HG02973 (cell line): ENCODE results near the gene PACRG.

Experiments
- ATAC-seq: cut with Tn5 transposase; IDR thresholded peaks from one replicate; pipeline ENCODE4 v1.9.1; 2021; ENCODE audit warnings: moderate library complexity; ENCODE audit not compliant: unreplicated experiment

PACRG gene

DNA sequence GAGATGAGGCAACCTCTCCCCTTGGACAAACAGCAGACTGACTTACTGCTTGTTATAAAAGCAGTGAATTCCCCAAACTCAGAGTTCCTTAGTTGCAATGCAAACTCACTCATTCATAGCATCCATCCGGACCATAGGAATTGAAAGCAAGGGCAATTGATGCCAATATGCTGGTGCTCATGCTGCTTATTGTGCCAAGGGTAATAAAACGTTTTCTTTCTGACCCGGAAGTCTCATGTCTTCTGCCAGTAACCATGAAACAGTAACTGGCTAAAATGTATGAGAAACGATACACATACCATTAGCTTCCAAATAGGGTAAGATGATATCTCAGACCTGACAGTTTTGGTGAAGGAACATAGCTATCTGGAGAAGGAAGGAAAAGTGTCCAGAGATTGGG, 18.3 kb upstream of the PACRG start:
- ATAC-seq, result no peak

DNA sequence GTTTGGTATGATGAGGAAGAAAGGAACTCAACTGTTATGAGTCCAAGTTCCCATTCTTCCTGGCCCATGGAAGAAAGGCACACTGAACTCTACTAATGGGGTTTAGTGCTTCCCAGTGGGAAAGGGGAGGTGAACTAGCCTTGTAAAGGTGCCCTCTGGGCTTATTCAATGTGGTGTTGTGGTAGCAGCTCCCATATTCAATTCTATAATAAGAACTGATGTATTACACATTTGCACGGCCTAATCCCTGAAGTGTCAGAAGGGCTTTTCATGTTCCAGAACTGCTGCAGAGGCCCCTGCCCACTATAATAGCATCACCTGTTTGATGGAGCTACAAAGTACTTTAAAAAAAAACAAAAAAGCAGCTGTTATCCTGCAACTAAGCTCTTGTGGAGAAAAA, 17.4 kb upstream of the PACRG start:
- ATAC-seq, result no peak

- ATAC-seq, result no peak
Observed at GRCh38 chr6:162710936-162711335, 16.8 kb upstream of the PACRG start.

GRCh38 chr6:162711376-162711775, 16.4 kb upstream of the PACRG start:
- ATAC-seq, result no peak

- no peak for ATAC-seq
Observed at GRCh38 chr6:162712694-162713093, 15.1 kb upstream of the PACRG start.

DNA sequence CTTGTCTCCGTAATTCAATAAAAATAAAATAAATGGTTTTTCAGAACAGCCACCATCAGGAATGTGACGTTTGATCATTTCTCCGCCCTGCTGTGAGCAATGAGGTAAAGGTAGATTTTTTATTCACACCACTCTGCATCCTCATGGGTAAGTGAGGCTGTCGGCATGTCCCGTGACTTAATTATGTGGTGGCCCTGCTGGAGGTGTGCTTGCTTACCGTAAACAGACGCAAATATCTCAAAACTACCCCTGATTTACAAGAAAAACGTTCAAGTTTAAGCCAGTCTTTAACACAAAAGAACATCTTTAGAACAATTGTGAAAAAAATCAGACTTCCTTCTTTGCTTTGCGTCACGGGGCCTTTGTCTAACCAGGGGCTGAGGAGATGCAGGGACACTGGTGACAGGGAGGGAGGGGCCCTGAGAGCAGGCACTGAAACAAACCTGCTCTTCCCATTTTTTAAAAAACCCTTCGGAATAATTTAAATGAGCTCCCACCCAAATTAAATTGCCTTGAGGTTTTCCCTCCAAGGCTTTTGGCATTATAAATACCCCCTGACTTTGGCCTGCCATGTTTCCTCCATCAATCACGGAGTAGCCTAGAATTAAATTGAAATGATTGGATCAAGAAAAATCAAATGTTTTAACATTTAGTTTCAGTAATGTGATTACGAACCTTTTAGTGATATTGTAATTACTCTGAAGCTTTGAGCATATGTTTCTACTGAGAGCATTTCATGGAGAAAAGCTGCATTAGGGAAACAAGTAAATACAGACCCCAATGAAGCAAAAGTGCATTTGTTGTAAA, 13.6 kb upstream of the PACRG start:
- no peak for ATAC-seq

DNA sequence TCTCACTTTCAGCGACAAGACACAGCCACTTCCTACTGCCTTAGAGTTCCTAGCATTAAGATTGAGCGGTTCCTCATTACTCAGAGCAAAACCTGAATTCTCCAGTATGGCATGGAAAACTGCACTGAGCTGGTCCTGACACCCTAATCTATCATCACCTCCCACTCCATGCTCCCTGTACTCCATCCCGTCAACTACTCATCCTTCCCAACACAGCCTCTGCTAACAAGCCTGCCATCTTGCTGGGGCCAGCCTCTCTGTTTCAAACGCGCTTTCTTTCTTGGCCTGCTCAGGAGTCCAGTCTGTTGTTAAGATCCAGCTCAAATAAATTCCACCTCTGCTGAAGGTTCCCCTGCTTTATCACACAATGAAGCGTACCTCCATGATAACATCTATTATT, 12.2 kb upstream of the PACRG start:
- ATAC-seq, result no peak

- no peak for ATAC-seq
Observed at GRCh38 chr6:162719528-162719927, 8.2 kb upstream of the PACRG start.

DNA sequence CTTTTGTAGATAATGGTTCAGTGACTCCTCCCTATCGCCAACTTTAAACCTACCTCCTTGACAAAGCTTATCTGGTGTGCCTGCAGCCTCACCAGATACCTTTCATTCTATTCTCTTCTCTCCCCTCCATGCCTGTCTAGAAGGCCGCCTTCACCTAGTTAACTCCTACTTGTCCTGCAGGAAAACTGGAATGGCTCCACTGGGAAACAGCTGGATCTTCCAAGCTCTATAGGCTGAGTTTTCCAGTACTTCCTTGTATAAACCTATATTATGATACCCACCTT, 6.4 kb upstream of the PACRG start:
- no peak for ATAC-seq

DNA sequence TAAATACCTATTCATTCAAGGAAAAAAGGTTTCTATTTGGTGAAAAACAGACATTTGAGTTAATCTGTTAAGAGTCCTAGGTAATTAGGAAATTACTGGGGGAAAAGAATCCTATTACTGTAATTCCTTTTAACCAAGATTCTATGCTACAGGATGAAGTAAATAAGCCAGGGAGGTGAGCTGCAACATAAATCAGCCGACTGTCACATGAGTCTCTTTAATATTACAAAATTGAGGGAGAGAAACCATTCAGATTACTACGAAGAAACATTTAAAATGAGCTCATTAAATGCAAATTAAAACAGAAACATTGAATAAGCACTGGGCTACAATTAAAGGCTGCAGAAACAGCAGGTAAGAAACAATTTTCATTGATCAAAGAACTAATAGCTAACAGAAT, 5.5 kb upstream of the PACRG start:
- ATAC-seq, result no peak

DNA sequence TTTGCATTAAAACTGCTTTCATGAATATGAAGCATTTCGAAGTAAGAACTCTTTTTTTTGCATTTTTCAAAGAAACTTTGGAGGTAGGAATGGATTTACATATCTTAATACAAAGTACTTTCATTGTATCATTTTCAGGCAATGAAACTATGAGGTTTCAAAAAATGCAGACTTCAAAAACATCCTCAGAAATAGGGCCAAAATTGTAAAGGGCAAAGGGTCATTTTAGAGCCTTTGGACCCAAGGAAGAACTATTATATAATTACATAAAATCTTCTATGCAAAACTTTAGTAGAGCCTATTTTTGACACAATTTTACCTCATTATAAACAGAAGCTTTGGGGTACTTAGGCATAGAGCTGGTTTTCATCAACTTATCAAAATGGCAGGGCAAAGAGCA, 5.1 kb upstream of the PACRG start:
- ATAC-seq, result no peak

DNA sequence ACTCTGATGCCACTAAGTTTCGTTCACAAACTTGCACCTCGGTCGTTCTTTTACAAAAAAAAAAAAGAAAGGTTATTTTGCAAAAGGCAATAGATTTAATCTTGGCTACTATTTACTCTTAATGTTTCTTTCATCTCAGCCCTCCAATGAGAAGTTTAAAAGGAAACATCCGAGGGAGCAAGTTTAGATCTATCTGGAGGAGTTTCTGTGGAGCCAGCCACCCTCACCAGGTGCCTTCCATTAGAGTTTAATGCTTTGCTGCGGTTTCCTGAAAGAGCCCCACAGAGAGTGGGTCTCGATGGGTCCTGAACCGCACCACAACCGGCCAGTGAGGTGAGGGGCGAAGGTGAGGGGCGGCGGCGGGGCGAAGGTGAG, 840 bp upstream of the PACRG start:
- no peak for ATAC-seq

- no peak for ATAC-seq
Observed at GRCh38 chr6:162728197-162728596, 423 bp downstream of the PACRG start.

GRCh38 chr6:162728706-162729105, 932 bp downstream of the PACRG start:
- no peak for ATAC-seq

DNA sequence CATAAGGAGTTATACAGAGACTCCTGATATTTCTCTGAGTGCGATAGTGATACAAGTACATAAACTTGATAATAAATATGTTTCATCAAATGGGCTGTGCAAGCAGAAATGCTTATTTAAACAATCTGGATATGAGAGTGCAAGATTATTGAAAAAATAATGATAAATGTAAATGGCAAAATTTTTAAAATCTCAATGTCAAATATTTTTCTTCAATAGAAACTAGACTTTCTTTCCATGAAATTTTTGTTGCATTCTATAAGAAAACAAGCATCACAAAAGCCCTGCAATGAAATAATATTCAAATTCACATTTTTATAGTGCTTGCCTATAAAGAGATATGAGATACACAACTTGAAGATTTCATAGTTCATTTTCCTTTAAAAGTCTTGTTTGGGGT, 2.7 kb downstream of the PACRG start:
- ATAC-seq, result no peak

- no peak for ATAC-seq
Observed at GRCh38 chr6:162733489-162733888, 5.7 kb downstream of the PACRG start.

DNA sequence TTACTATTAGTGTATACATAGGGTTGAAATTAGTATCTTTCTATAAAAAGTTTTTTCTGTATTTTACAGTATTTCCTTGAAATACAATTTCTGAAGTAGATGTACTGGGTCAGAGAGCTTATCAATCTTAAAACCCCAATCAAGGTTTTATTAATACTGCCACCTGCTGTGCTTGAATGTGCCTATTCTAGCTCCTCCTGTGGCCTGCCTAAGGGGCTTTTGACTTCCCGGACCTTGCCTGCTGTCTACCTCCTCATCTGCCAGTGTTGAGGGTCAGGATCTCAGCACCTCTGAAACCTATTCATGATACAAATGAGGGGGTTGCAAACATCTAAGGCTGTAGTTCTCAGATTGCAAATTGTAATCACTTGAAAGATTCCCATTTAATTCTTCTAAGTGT, 9.2 kb downstream of the PACRG start:
- ATAC-seq, result no peak

GRCh38 chr6:162750776-162751175, 23.0 kb downstream of the PACRG start:
- no peak for ATAC-seq

DNA sequence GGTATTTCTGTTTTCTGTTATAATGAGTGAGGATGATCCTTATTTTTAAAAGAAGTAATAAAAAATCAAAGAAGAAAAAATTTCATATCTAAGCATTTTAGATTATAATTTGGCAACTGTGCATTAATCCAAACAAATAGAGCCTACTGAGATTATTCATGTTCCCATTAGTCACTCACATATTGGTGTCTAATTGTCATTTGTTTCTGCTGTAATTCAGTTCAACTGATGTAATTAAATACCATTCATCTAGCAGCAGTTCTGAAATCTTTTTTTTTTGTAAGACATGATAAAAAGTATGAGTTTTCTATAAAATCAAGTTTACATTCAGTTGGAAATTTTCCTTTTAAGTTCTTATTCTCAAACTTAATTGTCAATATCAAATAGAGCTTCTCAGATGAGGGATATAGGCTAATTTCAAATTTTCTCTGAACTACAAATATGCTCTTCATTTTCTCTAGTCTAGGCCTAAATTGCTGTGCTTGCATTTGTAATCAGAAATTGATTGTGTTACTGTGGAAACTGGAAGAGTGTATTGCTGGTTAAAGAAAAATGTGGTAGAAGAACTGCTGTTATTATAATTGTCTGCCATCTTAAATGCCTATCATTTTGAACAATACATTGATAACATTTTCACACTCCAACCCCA, 23.6 kb downstream of the PACRG start:
- no peak for ATAC-seq

DNA sequence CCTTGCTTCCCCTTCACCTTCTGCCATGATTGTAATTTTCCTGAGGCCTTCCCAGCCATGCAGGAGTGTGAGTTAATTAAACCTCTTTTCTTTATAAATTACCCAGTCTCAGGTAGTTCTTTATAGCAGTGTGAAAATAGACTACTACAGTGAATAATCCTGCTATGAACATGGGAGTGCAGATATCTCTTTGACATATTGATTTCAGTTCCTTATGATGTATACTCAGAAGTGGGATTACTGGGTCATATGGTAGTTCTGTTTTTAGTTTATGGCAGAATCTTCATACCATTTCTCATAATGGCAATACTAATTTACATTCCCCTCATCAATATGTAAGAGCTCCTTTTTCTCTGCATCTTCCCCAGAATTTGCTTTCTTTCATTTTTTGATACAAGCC, 26.0 kb downstream of the PACRG start:
- no peak for ATAC-seq

GRCh38 chr6:162770136-162770535, 42.4 kb downstream of the PACRG start:
- ATAC-seq, result no peak

DNA sequence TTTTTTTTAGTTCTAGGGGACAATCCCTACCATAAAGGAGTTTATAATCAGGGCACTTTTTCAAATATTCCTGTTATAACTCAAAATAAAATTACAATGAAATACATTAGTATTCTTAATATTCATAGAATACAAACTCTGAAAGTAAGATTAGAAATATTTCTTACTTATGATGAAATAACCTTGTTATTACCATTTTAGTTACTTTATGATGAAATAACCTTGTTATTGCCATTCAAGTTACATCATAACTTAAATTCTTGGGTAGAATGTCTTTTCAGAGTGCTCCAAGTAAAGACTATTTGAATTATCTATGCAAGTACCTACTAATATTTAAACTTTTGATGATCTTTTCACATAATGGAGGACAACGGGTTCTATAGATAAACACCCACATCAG, 43.2 kb downstream of the PACRG start:
- ATAC-seq, result no peak

DNA sequence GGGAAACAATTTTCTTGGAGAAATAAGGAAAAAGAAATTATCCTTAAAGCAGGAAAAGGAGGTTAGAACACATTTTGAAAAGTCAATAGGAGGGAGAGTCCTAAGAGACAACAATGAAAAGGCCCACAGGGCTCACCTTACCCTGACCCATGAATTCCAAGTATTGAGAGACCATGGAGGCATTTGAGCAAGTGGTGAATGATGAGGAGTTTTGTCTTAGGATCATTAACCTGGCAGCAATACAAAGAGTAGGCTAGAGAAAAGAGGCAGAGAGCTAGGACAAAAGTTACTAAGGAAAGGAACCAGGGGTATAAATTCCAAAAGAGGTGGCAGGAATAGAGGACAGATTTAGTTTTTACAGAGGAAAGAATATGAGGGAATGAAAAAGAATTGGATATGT, 44.7 kb downstream of the PACRG start:
- no peak for ATAC-seq
